ENCODE results near the gene WDR5. TPM values are rescaled to one million over a fixed set of nuclear protein-coding genes. Genes with fewer than 3 reads are reported as not detected.

The WDR5 gene
- total RNA-seq, 4 donors from 2014 or later, result 16.4 to 32.7 (median 24.5) TPM

DNA sequence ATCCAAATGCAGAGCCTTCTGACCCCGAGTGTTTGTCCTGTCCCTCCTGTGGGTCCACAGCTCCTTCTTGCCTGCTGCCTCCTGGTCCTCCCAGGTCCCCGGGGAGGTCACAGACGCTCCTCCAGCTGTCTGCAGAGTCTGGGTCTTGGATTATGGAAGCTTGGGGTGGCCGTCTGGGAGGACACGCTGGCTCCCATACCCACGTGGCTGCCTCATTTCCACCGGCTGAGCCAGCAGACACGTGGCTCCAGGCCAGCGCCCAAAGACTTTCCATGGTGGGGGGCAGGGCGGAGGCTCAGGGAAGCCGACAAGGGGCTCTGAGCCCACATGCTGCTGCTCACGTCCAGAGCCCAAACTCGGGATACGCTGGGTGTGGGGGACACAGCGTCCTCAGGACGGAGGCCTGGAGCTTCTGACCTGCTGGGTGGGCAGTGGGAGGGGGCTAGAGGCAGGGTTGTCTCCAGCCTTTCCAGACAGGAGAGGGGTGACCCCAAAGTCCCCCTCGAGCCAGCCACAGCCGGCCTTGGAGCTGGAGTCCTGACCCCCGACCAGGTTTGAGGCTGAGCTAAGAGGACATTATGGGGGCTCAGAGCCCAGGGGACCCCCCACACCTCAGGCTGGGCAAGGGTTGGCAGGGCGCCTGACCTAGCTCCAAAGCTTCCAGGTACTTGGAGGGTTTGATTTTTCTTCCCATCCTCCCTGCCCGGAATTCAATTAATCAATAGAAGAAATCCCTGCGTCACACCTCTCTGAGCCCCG, 52.7 kb downstream of the WDR5 start:
- TF ChIP-seq, protein P1, sequence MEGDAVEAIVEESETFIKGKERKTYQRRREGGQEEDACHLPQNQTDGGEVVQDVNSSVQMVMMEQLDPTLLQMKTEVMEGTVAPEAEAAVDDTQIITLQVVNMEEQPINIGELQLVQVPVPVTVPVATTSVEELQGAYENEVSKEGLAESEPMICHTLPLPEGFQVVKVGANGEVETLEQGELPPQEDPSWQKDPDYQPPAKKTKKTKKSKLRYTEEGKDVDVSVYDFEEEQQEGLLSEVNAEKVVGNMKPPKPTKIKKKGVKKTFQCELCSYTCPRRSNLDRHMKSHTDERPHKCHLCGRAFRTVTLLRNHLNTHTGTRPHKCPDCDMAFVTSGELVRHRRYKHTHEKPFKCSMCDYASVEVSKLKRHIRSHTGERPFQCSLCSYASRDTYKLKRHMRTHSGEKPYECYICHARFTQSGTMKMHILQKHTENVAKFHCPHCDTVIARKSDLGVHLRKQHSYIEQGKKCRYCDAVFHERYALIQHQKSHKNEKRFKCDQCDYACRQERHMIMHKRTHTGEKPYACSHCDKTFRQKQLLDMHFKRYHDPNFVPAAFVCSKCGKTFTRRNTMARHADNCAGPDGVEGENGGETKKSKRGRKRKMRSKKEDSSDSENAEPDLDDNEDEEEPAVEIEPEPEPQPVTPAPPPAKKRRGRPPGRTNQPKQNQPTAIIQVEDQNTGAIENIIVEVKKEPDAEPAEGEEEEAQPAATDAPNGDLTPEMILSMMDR (IDR thresholded peaks at IDR 0.05), result no peak
- TF ChIP-seq EP300 (IDR thresholded peaks at IDR 0.05) (no peak), POLR2A (IDR thresholded peaks at IDR 0.05) (no peak)

DNA sequence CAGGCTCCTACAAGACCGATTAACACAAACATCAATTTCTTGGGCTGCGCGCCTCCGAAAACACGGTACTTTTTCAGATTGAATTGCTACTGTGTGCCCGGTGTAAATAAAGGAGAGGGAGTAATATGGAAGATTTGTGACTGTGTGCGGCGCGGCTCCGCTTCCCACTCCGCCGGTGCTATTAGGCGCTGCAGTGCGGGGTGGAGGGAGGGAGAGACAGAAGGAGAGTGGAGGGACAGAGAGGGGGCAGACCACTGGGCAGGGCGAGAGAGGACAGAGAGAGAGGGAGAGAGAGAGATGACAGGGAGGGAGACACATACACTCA, 53.2 kb downstream of the WDR5 start:
- Histone ChIP-seq H3K27ac (peak overlapping the region in 1 of 4 donors; percentile 10), H3K36me3 (no peaks in the 10 kb centered on the region), H3K9me3 (no peaks in the 10 kb centered on the region), H3K4me1 (peaks cover 0 to 38% (median 9%) of the 10 kb centered on the region in 4 donors), H3K4me3 (no peak overlapping the region), H3K27me3 (no peaks in the 10 kb centered on the region)
- 24 to 35% methylated on average over 15 of the region's 15 CpGs for WGBS, 2 donors
- no peak for TF ChIP-seq POLR2A (IDR thresholded peaks at IDR 0.05)
- TF ChIP-seq, protein P1 (IDR thresholded peaks at IDR 0.05), result no peak
- no peak for TF ChIP-seq EP300 (IDR thresholded peaks at IDR 0.05)
- DNase-seq (ENCODE audit: low spot score in 2 of 2), result peak in 1 of 2 donors; percentile 9

More for the DNA sequence above, 52.7 kb downstream of the WDR5 start:
- Histone ChIP-seq H3K4me3 (no peak overlapping the region), H3K36me3 (no peaks in the 10 kb centered on the region), H3K27ac (no peak overlapping the region), H3K4me1 (peaks cover 0 to 38% (median 9%) of the 10 kb centered on the region in 4 donors), H3K27me3 (no peaks in the 10 kb centered on the region), H3K9me3 (no peaks in the 10 kb centered on the region)
- peak in 1 of 2 donors; percentile 14 for DNase-seq (ENCODE audit: low spot score in 2 of 2)
- WGBS, 2 donors, result 46% methylated on average over 14 to 17 of the region's 23 CpGs

DNA sequence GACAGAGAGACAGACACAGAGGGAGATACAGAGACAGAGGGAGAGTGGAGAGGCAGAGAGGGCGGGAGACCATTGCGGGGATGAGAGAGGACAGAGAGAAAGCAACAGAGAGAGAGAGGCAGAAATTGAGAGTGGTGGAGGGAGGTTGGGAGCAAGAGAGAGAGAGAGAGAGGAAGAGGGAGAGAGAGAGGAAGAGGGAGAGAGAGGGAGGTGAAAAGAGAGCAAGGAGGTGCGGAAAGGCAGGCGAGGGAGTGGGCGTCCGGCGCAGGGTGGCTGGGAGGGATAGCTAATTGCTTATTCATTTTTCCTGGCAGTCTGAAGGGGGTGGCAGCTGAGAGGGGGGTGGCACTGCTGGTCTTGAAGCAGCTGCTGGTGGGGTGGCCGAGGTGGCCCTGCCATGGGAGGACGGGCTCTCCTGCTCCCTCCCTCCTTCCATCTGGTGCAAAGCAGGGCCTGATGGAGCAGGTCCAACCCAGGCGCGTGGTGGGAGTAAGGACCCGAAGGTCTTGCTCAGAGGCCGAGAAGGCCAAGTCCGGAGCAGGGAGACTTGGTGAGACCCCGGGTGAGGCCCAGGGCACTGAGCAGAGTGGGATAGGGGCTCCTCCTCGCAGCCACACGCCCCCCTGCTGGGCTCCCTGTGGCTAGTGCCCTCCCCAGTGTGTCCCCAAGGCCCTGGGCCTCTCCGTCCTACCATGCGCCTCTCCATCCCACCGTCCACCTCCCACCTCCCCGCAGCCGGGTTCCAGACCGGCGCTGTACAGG, 53.8 kb downstream of the WDR5 start:
- no peak overlapping the region for H3K4me3 ChIP-seq
- peaks cover 0 to 38% (median 9%) of the 10 kb centered on the region in 4 donors for H3K4me1 ChIP-seq
- peak in 1 of 2 donors; percentile 8 for DNase-seq (ENCODE audit: low spot score in 2 of 2)
- no peaks in the 10 kb centered on the region for H3K27me3 ChIP-seq
- TF ChIP-seq, protein P1 (IDR thresholded peaks at IDR 0.05), result no peak
- no peak for TF ChIP-seq EP300 (IDR thresholded peaks at IDR 0.05)
- TF ChIP-seq POLR2A (IDR thresholded peaks at IDR 0.05), result no peak
- H3K36me3 ChIP-seq, result no peaks in the 10 kb centered on the region
- H3K9me3 ChIP-seq, result no peaks in the 10 kb centered on the region
- 54 to 55% methylated on average over 20 to 24 of the region's 24 CpGs for WGBS, 2 donors
- peak overlapping the region in 2 of 4 donors; percentile 10 to 24 for H3K27ac ChIP-seq

DNA sequence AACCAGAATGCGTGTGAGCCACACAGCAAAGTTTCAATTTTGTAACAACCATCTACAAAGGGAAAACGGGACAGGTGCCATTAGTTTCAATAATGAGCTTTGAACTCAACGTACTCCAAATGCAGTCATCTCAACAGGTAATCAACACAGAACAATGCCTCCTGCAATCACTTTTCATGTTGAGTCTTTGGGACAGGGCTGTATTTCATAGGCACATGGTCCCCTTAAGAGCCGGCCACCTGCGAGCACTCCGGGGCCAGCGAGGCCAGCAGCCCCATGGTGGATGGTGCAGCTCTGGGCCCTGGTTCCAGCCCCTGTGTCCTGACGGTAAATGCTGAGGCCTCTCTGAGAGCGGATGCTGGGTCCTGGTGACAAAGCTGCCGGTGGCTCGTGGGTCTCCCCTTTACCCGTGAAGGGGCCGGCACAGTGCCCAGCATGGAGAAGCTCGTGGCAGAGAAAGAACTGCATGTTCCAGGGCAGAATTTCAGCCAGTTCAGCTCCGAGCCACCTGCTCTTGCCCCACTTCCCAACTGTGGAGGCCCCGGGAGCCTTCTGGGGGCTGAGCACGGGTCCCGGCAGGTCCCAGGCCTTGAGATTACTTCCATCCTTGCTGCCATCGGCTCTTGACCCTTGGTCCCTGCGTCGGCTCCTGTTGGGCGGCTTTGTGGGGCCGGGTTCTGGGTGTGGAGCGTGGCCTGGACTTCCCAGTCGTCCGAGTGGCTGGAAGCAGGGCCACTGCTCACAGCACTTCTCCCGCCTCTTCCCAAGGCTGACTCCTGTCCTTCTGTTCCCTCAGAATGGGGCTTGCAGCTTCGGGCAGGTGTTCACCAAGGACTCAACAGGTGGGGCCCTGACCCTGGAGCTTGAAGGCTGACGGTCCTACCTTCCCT, 54.6 kb downstream of the WDR5 start:
- 96% methylated on average over 16 to 24 of the region's 29 CpGs for WGBS, 2 donors
- no peak overlapping the region for H3K27ac ChIP-seq
- H3K27me3 ChIP-seq, result no peaks in the 10 kb centered on the region
- no peak overlapping the region for H3K4me3 ChIP-seq
- H3K36me3 ChIP-seq, result no peaks in the 10 kb centered on the region
- peaks cover 0 to 38% (median 9%) of the 10 kb centered on the region in 4 donors for H3K4me1 ChIP-seq
- peak in 1 of 2 donors; percentile 5 for DNase-seq (ENCODE audit: low spot score in 2 of 2)
- no peak for TF ChIP-seq POLR2A (IDR thresholded peaks at IDR 0.05)
- TF ChIP-seq, protein P1 (IDR thresholded peaks at IDR 0.05), result no peak
- no peak for TF ChIP-seq EP300 (IDR thresholded peaks at IDR 0.05)
- H3K9me3 ChIP-seq, result no peaks in the 10 kb centered on the region
